OCI-LY3 (cell line): ENCODE data around the gene PTH2R.
"Not testable (repeated sequence)": the region's sequence is repeated elsewhere in the genome, so short reads cannot be mapped to it uniquely, and the experiment has no call there.

Experiments
- H2AFZ ChIP-seq: fragments of 200-600, 300-600 bp; shearing (Covaris generic); 2 replicates; pipeline ENCODE4 v1.6.0; 2014; ENCODE audit warnings: antibody characterized with exemption, low read depth, low read length
- H3K27ac ChIP-seq: fragments of 200-600, 300-600 bp; sonication (generic); 2 replicates; pipeline ENCODE4 v1.5.1; 2014; ENCODE audit warnings: mild to moderate bottlenecking, low read length, moderate library complexity, mixed read lengths
- H3K27me3 ChIP-seq: fragments of 200-600, 300-600 bp; sonication (generic); 2 replicates; pipeline ENCODE4 v1.6.1; 2014; ENCODE audit warnings: low read depth, low read length, mixed read lengths
- H3K36me3 ChIP-seq: fragments of 200-600, 300-600 bp; sonication (generic); replicated peaks from 2 replicates; pipeline ENCODE3; 2014; ENCODE audit warnings: low read depth, low read length, mixed read lengths
- H3K4me1 ChIP-seq: fragments of 300-600, 200-600 bp; sonication (generic); 2 replicates; pipeline ENCODE4 v1.6.1; 2014; ENCODE audit warnings: low read length, mixed read lengths
- H3K4me2 ChIP-seq: fragments of 200-600, 300-600 bp; sonication (generic); 2 replicates; pipeline ENCODE4 v1.6.1; 2014; ENCODE audit warnings: low read length, mixed read lengths
- H3K4me3 ChIP-seq: fragments of 300-600, 200-600 bp; sonication (generic); 2 replicates; pipeline ENCODE4 v1.5.1; 2014; ENCODE audit warnings: antibody characterized with exemption, mild to moderate bottlenecking, low read length, moderate library complexity
- H3K79me2 ChIP-seq: fragments of 300-600, 200-600 bp; shearing (Covaris generic); 2 replicates; pipeline ENCODE4 v1.6.1; 2014; ENCODE audit warnings: mild to moderate bottlenecking, low read length, mixed read lengths
- H3K9ac ChIP-seq: fragments of 300-600, 200-600 bp; shearing (Covaris generic); 2 replicates; pipeline ENCODE4 v1.6.0; 2014; ENCODE audit warnings: mild to moderate bottlenecking, low read length, moderate library complexity
- H3K9me3 ChIP-seq: fragments of 200-600, 300-600 bp; shearing (Covaris generic); 2 replicates; pipeline ENCODE4 v1.6.1; 2014; ENCODE audit warnings: low read length, mixed read lengths; ENCODE audit not compliant: insufficient read depth
- H4K20me1 ChIP-seq: fragments of 200-600, 300-600 bp; sonication (generic); 2 replicates; pipeline ENCODE4 v1.6.1; 2016; ENCODE audit warnings: low read length, mixed read lengths; ENCODE audit not compliant: insufficient read depth
- EZH2phosphoT487 ChIP-seq: fragments of 200-600 bp; shearing (Covaris generic); IDR thresholded peaks from 2 replicates; pipeline ENCODE4 v1.6.1; 2018; ENCODE audit warnings: antibody characterized with exemption, mixed run types, low read depth
- TF ChIP-seq, protein P1 (sequence below): fragments of 200-600, 300-600 bp; sonication (generic); IDR thresholded peaks from 2 replicates; pipeline ENCODE4 v1.5.1; 2014; ENCODE audit warnings: antibody characterized with exemption, low read length, low read depth

Gene PTH2R

DNA sequence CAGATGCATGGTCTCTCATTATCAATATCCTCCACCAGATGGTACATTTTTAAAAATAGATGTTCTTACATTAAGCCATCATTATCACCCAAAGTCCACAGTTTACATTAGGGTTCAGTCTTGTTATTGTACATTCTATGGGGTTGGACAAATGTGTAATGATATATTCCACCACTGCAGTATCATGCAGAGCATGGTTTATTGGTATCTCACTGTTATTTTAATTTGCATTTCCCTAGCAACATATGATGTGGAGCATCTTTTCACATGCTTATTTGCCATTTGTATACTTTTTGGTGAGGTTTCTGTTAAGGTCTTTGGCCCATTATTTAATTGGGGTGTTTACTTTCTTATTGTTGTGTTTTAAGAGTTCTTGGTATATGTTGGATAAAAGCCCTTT is 95.7 kb downstream of the PTH2R start:
- no peaks in the 10 kb centered on the region for H3K4me1 ChIP-seq
- H4K20me1 ChIP-seq: no peaks in the 10 kb centered on the region
- no peaks in the 10 kb centered on the region for H3K36me3 ChIP-seq
- no peak overlapping the region for H3K4me3 ChIP-seq
- H3K27me3 ChIP-seq: no peaks in the 10 kb centered on the region
- H3K9me3 ChIP-seq: no peaks in the 10 kb centered on the region
- no peak for TF ChIP-seq EZH2phosphoT487
- TF ChIP-seq, protein P1, sequence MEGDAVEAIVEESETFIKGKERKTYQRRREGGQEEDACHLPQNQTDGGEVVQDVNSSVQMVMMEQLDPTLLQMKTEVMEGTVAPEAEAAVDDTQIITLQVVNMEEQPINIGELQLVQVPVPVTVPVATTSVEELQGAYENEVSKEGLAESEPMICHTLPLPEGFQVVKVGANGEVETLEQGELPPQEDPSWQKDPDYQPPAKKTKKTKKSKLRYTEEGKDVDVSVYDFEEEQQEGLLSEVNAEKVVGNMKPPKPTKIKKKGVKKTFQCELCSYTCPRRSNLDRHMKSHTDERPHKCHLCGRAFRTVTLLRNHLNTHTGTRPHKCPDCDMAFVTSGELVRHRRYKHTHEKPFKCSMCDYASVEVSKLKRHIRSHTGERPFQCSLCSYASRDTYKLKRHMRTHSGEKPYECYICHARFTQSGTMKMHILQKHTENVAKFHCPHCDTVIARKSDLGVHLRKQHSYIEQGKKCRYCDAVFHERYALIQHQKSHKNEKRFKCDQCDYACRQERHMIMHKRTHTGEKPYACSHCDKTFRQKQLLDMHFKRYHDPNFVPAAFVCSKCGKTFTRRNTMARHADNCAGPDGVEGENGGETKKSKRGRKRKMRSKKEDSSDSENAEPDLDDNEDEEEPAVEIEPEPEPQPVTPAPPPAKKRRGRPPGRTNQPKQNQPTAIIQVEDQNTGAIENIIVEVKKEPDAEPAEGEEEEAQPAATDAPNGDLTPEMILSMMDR: no peak
- no peaks in the 10 kb centered on the region for H3K79me2 ChIP-seq
- no peak overlapping the region for H2AFZ ChIP-seq
- no peak overlapping the region for H3K9ac ChIP-seq
- H3K4me2 ChIP-seq: no peak overlapping the region
- H3K27ac ChIP-seq: no peak overlapping the region

DNA sequence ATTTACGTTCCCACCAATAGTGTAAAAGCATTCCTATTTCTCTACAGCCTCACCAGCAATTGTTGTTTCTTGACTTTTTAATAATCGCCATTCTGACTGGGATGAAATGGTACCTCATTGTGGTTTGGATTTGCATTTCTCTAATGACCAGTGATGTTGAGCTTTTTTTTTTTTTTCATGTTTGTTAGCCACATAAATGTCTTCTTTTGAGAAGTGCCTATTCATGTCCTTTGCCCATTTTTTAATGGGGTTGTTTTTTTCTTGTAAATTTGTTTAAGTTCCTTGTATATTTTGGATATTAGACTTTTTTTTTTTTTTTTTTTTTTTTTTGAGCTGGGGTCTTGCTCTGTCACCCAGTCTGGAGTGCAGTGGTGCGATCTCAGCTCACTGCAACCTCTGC is 98.8 kb downstream of the PTH2R start:
- not testable (repeated sequence) for H3K4me1 ChIP-seq, H3K9me3 ChIP-seq, H3K36me3 ChIP-seq, H3K79me2 ChIP-seq, H4K20me1 ChIP-seq, H3K27me3 ChIP-seq, H3K9ac ChIP-seq, H3K27ac ChIP-seq, H2AFZ ChIP-seq, H3K4me3 ChIP-seq, H3K4me2 ChIP-seq

DNA sequence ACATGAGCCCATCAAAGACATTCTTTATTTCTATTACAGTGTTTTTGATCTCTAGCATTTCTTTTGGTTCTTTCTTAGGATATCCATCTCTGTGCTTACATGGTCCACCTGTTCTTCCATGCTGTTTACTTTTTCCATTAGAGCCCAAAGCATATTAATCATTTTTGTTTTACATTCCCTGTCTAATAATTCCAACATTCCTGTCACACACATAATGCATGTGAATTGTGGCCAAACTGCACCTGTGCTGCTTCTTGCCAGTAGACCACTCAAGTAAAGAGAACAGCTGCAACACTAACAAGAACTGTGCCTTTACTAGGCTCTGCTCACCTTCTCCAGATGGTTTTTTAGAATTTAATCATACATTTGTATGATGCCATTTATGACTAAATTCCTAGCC is 103.0 kb downstream of the PTH2R start:
- Histone ChIP-seq H3K4me3 (no peak overlapping the region), H3K36me3 (no peaks in the 10 kb centered on the region), H2AFZ (no peak overlapping the region), H3K4me1 (no peaks in the 10 kb centered on the region), H3K27ac (no peak overlapping the region), H4K20me1 (no peaks in the 10 kb centered on the region), H3K27me3 (no peaks in the 10 kb centered on the region), H3K79me2 (no peaks in the 10 kb centered on the region), H3K9ac (no peak overlapping the region), H3K4me2 (no peak overlapping the region), H3K9me3 (no peaks in the 10 kb centered on the region)
- TF ChIP-seq, protein P1: no peak
- TF ChIP-seq EZH2phosphoT487: no peak

DNA sequence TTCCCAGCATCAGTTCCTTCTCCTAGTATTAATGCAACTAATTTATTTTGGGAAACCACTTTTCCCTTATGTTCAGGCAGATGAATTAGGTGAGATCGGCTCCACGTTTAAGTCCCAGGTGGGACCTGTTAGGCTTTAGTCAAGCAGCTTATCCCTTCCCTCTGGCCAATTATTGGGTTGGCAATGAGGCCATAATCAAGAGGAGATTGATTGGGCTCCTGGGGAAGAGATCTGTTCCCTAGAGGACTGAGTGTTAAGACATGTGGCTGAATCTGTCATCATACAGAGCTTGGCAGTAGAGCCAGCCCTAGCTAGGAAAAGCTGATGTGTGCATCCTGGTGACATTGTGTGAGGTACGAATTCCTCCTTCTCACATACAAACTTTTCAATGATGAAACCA is 104.4 kb downstream of the PTH2R start:
- no peaks in the 10 kb centered on the region for H3K79me2 ChIP-seq
- H3K36me3 ChIP-seq: no peaks in the 10 kb centered on the region
- no peaks in the 10 kb centered on the region for H4K20me1 ChIP-seq
- H3K4me3 ChIP-seq: no peak overlapping the region
- H3K9ac ChIP-seq: no peak overlapping the region
- TF ChIP-seq, protein P1: no peak
- TF ChIP-seq EZH2phosphoT487: no peak
- H3K27ac ChIP-seq: no peak overlapping the region
- no peak overlapping the region for H2AFZ ChIP-seq
- no peaks in the 10 kb centered on the region for H3K4me1 ChIP-seq
- no peaks in the 10 kb centered on the region for H3K27me3 ChIP-seq
- no peaks in the 10 kb centered on the region for H3K9me3 ChIP-seq
- no peak overlapping the region for H3K4me2 ChIP-seq

DNA sequence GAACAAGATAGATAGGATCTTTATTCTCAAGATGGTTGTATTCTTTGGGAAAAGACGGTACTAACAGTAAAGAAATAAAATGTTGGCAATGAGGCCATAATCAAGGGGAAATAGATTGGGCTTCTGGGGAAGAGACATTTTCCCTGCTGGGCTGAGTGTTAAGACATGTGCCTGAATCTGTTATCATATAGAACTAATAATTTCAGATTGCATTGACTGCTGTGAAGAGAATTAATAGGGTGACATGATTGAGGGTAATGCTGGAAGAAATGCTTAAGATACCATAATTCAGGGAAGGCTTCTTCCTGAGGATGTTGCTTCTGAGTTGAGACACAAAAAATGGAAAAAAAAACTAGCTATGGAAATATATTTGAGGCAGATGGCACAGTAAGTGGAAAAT is 105.0 kb downstream of the PTH2R start:
- H2AFZ ChIP-seq: no peak overlapping the region
- H3K27ac ChIP-seq: no peak overlapping the region
- no peaks in the 10 kb centered on the region for H4K20me1 ChIP-seq
- TF ChIP-seq, protein P1: no peak
- no peak for TF ChIP-seq EZH2phosphoT487
- no peaks in the 10 kb centered on the region for H3K9me3 ChIP-seq
- H3K4me1 ChIP-seq: no peaks in the 10 kb centered on the region
- no peaks in the 10 kb centered on the region for H3K79me2 ChIP-seq
- no peaks in the 10 kb centered on the region for H3K36me3 ChIP-seq
- no peak overlapping the region for H3K9ac ChIP-seq
- H3K4me2 ChIP-seq: no peak overlapping the region
- H3K4me3 ChIP-seq: no peak overlapping the region
- H3K27me3 ChIP-seq: no peaks in the 10 kb centered on the region
